ENCODE results near the gene SHISA4.
"Not testable (repeated sequence)": the region's sequence is repeated elsewhere in the genome, so short reads cannot be mapped to it uniquely, and the experiment has no call there.

DNA sequence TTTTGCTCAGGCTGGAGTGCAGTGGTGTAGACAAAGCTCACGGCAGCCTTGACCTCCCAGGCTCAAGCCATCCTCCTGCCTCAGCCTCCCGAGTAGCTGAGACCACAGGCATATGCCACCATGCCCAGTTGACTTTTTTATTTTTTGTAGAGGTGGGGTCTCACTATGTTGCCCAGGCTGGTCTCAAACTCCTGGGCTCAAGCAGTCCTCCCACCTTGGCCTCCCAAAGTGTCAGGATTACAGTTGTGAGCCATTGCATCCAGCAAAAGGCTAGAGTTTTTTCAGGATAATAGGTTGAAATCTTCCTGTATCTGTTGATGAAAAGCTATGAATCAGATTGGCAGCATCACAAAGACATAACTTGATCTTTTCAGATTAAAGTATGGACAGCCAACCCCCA, 32.0 kb upstream of the SHISA4 start:
- not testable (repeated sequence) for TF ChIP-seq YY1 (IDR thresholded peaks at IDR 0.05; ENCODE audit: insufficient read depth, insufficient read length); SUZ12 (IDR thresholded peaks at IDR 0.05; ENCODE audit: extremely low read depth, insufficient read depth, insufficient read length)

Data from NT2/D1 (cell line).